C4-2B (cell line): ENCODE measurements around the gene KLHL26.

ENCODE experiments used
- H3K27ac ChIP-seq: fragments of 450-650 bp; 2 replicates; pipeline ENCODE4 v1.5.1; 2017
- ZFX ChIP-seq: fragments of 450-650 bp; IDR thresholded peaks from 2 replicates; pipeline ENCODE4 v1.6.1; 2017
- TF ChIP-seq, protein P1 (sequence below): fragments of 450-650 bp; conservative IDR thresholded peaks from 2 replicates; pipeline ENCODE4 v1.5.1; 2017; ENCODE audit warnings: mild to moderate bottlenecking

The KLHL26 gene

DNA sequence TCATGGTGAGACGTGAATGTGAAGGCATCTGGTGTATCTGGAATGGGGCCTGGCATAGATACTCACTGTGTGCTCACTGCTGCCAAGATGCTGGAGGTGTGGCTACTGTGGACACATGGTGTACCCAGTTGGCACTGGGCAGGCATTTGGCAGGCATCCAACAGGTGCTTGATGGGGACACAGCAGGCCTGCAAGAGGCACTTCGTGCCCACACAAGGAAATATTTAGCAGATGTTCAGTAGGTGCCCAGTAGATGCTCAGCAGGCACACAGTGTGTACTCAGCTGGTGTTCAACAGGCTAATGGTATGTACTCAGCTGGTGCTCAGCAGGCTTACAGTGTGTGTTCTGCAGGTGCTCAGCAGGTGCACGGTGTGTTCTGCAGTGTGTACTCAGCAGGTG lies 60.9 kb downstream of the KLHL26 start:
- TF ChIP-seq ZFX = no peak
- TF ChIP-seq, protein P1, sequence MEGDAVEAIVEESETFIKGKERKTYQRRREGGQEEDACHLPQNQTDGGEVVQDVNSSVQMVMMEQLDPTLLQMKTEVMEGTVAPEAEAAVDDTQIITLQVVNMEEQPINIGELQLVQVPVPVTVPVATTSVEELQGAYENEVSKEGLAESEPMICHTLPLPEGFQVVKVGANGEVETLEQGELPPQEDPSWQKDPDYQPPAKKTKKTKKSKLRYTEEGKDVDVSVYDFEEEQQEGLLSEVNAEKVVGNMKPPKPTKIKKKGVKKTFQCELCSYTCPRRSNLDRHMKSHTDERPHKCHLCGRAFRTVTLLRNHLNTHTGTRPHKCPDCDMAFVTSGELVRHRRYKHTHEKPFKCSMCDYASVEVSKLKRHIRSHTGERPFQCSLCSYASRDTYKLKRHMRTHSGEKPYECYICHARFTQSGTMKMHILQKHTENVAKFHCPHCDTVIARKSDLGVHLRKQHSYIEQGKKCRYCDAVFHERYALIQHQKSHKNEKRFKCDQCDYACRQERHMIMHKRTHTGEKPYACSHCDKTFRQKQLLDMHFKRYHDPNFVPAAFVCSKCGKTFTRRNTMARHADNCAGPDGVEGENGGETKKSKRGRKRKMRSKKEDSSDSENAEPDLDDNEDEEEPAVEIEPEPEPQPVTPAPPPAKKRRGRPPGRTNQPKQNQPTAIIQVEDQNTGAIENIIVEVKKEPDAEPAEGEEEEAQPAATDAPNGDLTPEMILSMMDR = no peak
- H3K27ac ChIP-seq = peak overlapping the region; percentile 58

- peak overlapping the region; percentile 59 for H3K27ac ChIP-seq
- no peak for TF ChIP-seq ZFX
- TF ChIP-seq, protein P1 = no peak
Measured at GRCh38 chr19:18698321-18699167, 61.7 kb downstream of the KLHL26 start.

GRCh38 chr19:18699403-18700054 lies 62.7 kb downstream of the KLHL26 start:
- no peak for TF ChIP-seq ZFX
- TF ChIP-seq, protein P1 = no peak
- peak overlapping the region; percentile 59 for H3K27ac ChIP-seq

GRCh38 chr19:18700501-18701249 lies 63.8 kb downstream of the KLHL26 start:
- peak overlapping the region; percentile 59 for H3K27ac ChIP-seq
- TF ChIP-seq, protein P1 = no peak
- no peak for TF ChIP-seq ZFX

- H3K27ac ChIP-seq = peak overlapping the region; percentile 59
- TF ChIP-seq, protein P1 = no peak
- no peak for TF ChIP-seq ZFX
Measured at GRCh38 chr19:18701250-18701608, 64.4 kb downstream of the KLHL26 start.

- no peak for TF ChIP-seq ZFX
- TF ChIP-seq, protein P1 = no peak
Measured at GRCh38 chr19:18704054-18704453, 67.2 kb downstream of the KLHL26 start.

More at GRCh38 chr19:18704054-18704453, 67.2 kb downstream of the KLHL26 start:
- no peak overlapping the region for H3K27ac ChIP-seq
